H1 (cell line): ENCODE results near the gene B3GLCT. TPM values are rescaled to one million over a fixed set of nuclear protein-coding genes. Genes with fewer than 3 reads are reported as not detected.

Experiments
- CTCF ChIA-PET: fragments of 300-600 bp; sonication (Branson Sonifier 250); formaldehyde crosslinking; loops from one replicate; lab custom pipeline; 2021; ENCODE audit not compliant: partially characterized antibody; lab: Charles Lee
- POLR2A ChIA-PET: fragments of 300-600 bp; sonication (Branson Sonifier 250); formaldehyde crosslinking; loops from one replicate; lab custom pipeline; 2021; ENCODE audit warnings: inconsistent platforms; ENCODE audit not compliant: partially characterized antibody; lab: Charles Lee
- DNase-seq, 2 experiments: peaks; one replicate each; pipeline versions ENCODE4 v3.0.0 to v3.0.0-alpha.2; 2010 to 2022; ENCODE audit warnings: low spot score in 2 of 2, low read depth in 1 of 2, mixed read lengths in 1 of 2
- FAIRE-seq: peaks from 2 replicates; lab custom pipeline; 2011; peaks lifted over from hg19 to GRCh38; lab: Jason Lieb, UNC
- H2AFZ ChIP-seq: 2 replicates; pipeline ENCODE4 v1.8.1; 2012; ENCODE audit warnings: low read length, inconsistent platforms
- H2AK5ac ChIP-seq: 2 replicates; pipeline ENCODE4 v1.6.1; 2013; ENCODE audit warnings: low read depth, low read length
- H2BK120ac ChIP-seq: replicated peaks from 2 replicates; pipeline ENCODE3; 2013; ENCODE audit warnings: low read depth, low read length, inconsistent platforms
- H2BK12ac ChIP-seq: 2 replicates; pipeline ENCODE4 v1.6.1; 2013; ENCODE audit warnings: low read depth, low read length
- H2BK15ac ChIP-seq: 2 replicates; pipeline ENCODE4 v1.6.1; 2013; ENCODE audit warnings: low read length
- H2BK20ac ChIP-seq: 2 replicates; pipeline ENCODE4 v1.6.1; 2013; ENCODE audit warnings: low read length
- H2BK5ac ChIP-seq: 2 replicates; pipeline ENCODE4 v1.6.1; 2013; ENCODE audit warnings: low read depth, low read length
- H3K14ac ChIP-seq: 2 replicates; pipeline ENCODE4 v1.6.1; 2013; ENCODE audit warnings: inconsistent platforms; ENCODE audit not compliant: insufficient read length
- H3K18ac ChIP-seq: 2 replicates; pipeline ENCODE4 v1.6.1; 2013; ENCODE audit warnings: low read length; ENCODE audit errors: extremely low read depth
- H3K23ac ChIP-seq: 2 replicates; pipeline ENCODE4 v1.6.1; 2013; ENCODE audit warnings: inconsistent platforms; ENCODE audit not compliant: insufficient read length
- H3K23me2 ChIP-seq: 2 replicates; pipeline ENCODE4 v1.6.1; 2013; ENCODE audit warnings: low read depth, low read length
- H3K27ac ChIP-seq: 2 replicates; pipeline ENCODE4 v1.6.1; 2011; ENCODE audit warnings: low read depth, low read length, inconsistent platforms
- H3K27me3 ChIP-seq, 4 experiments: replicated peaks in 1 of 4; 1 replicate in 1 of 4; 2 replicates in 3 of 4; pipeline versions ENCODE4 v1.6.1 to v1.8.1; 2011 to 2013; ENCODE audit warnings: low read length in 3 of 4, mild to moderate bottlenecking in 3 of 4, inconsistent platforms in 2 of 4, mixed read lengths in 2 of 4, moderate library complexity in 1 of 4; ENCODE audit not compliant: control insufficient read depth in 3 of 4, insufficient read depth in 3 of 4; ENCODE audit errors: extremely low read depth in 1 of 4
- H3K36me3 ChIP-seq, 4 experiments: 2 replicates each; pipeline versions ENCODE4 v1.6.1 to v1.8.1; 2011 to 2013; ENCODE audit warnings: mild to moderate bottlenecking in 4 of 4, low read length in 3 of 4, moderate library complexity in 2 of 4, control low read depth in 1 of 4, inconsistent platforms in 1 of 4; ENCODE audit not compliant: insufficient read depth in 4 of 4, control insufficient read depth in 2 of 4
- H3K4ac ChIP-seq: replicated peaks from 2 replicates; pipeline ENCODE3; 2013; ENCODE audit warnings: low read length, low read depth, mixed read lengths, inconsistent platforms; ENCODE audit not compliant: insufficient read length
- H3K4me1 ChIP-seq, 4 experiments: replicated peaks in 1 of 4; 1 replicate in 1 of 4; 2 replicates in 3 of 4; pipeline versions ENCODE4 v1.6.1 to v1.8.1; 2011 to 2013; ENCODE audit warnings: low read length in 3 of 4, inconsistent platforms in 2 of 4, mixed read lengths in 1 of 4; ENCODE audit not compliant: insufficient read depth in 4 of 4, control insufficient read depth in 3 of 4
- H3K4me2 ChIP-seq, 2 experiments: 2 replicates each; pipeline versions ENCODE4 v1.6.1 to v1.8.1; 2011 to 2013; ENCODE audit warnings: low read depth in 2 of 2, low read length in 2 of 2, control low read depth in 1 of 2, inconsistent platforms in 1 of 2, mild to moderate bottlenecking in 1 of 2; ENCODE audit not compliant: insufficient read depth in 1 of 2
- H3K4me3 ChIP-seq, 4 experiments: fragments of 200-600, 300-600 bp in 1 of 4; sonication (generic), shearing (Covaris generic), sonication (Bioruptor Twin) in 1 of 4; 2 replicates each; pipeline versions ENCODE4 v1.5.1 to v1.8.1; 2011 to 2016; ENCODE audit warnings: low read length in 4 of 4, low read depth in 3 of 4, control low read depth in 2 of 4, inconsistent platforms in 2 of 4, mild to moderate bottlenecking in 2 of 4, mixed read lengths in 1 of 4, moderate library complexity in 1 of 4; ENCODE audit not compliant: insufficient read depth in 2 of 4; ENCODE audit errors: extremely low read depth in 1 of 4
- H3K56ac ChIP-seq: replicated peaks from 2 replicates; pipeline ENCODE3; 2013; ENCODE audit warnings: low read depth, mild to moderate bottlenecking, mixed read lengths, low read length, inconsistent platforms; ENCODE audit not compliant: insufficient read length
- H3K79me1 ChIP-seq: 2 replicates; pipeline ENCODE4 v1.6.1; 2013; ENCODE audit warnings: low read depth, low read length, control low read depth
- H3K79me2 ChIP-seq, 2 experiments: 2 replicates each; pipeline versions ENCODE4 v1.6.1 to v1.8.1; 2012 to 2013; ENCODE audit warnings: low read length in 2 of 2, mild to moderate bottlenecking in 2 of 2, inconsistent platforms in 1 of 2; ENCODE audit not compliant: insufficient read depth in 2 of 2, control insufficient read depth in 1 of 2
- H3K9ac ChIP-seq, 4 experiments: replicated peaks in 1 of 4; 1 replicate in 1 of 4; 2 replicates in 3 of 4; pipeline versions ENCODE4 v1.6.1 to v1.8.1; 2011 to 2013; ENCODE audit warnings: low read depth in 3 of 4, low read length in 3 of 4, control low read depth in 2 of 4, mild to moderate bottlenecking in 2 of 4, moderate library complexity in 2 of 4, inconsistent platforms in 1 of 4; ENCODE audit errors: extremely low read depth in 1 of 4
- H3K9me3 ChIP-seq, 2 experiments: 2 replicates each; pipeline versions ENCODE4 v1.6.1 to v1.8.1; 2012 to 2013; ENCODE audit warnings: mild to moderate bottlenecking in 2 of 2, moderate library complexity in 2 of 2, control low read depth in 1 of 2, inconsistent platforms in 1 of 2, low read depth in 1 of 2, low read length in 1 of 2, mixed read lengths in 1 of 2; ENCODE audit not compliant: insufficient read depth in 2 of 2
- H4K20me1 ChIP-seq, 2 experiments: replicated peaks in 1 of 2; 2 replicates each; pipeline versions ENCODE3 to v1.8.1; 2011 to 2013; ENCODE audit warnings: inconsistent platforms in 2 of 2, low read length in 2 of 2, mild to moderate bottlenecking in 1 of 2; ENCODE audit not compliant: insufficient read depth in 2 of 2, control insufficient read depth in 1 of 2
- H4K5ac ChIP-seq: 2 replicates; pipeline ENCODE4 v1.6.1; 2013; ENCODE audit warnings: low read length, low read depth, mixed read lengths, inconsistent platforms; ENCODE audit not compliant: insufficient read length
- H4K8ac ChIP-seq: 2 replicates; pipeline ENCODE4 v1.8.0; 2013; ENCODE audit warnings: mild to moderate bottlenecking, moderate library complexity, low read length, inconsistent platforms; ENCODE audit not compliant: insufficient read depth; ENCODE audit errors: extremely low read depth
- H4K91ac ChIP-seq: replicated peaks from 2 replicates; pipeline ENCODE3; 2013; ENCODE audit warnings: low read length, mixed read lengths, inconsistent platforms; ENCODE audit not compliant: insufficient read length
- CBX5 ChIP-seq: fragments of 300-800, 300-1000 bp; sonication (generic); IDR thresholded peaks from 2 replicates; pipeline ENCODE4 v1.7.1; 2016; ENCODE audit warnings: antibody characterized with exemption, low read length, low read depth
- CREB1 ChIP-seq: IDR thresholded peaks from 2 replicates; pipeline ENCODE4 v1.6.1; 2012; ENCODE audit warnings: inconsistent platforms
- HDAC2 ChIP-seq, 2 experiments: fragments of 300-600 bp in 1 of 2; sonication (generic) in 1 of 2; IDR thresholded peaks; 2 replicates each; pipeline ENCODE4 v1.6.1; 2011 to 2012; ENCODE audit warnings: low read depth in 2 of 2, low read length in 2 of 2, mild to moderate bottlenecking in 2 of 2, moderate library complexity in 2 of 2, borderline replicate concordance in 1 of 2, inconsistent platforms in 1 of 2
- SIN3A ChIP-seq, 2 experiments: IDR thresholded peaks in 1 of 2; conservative IDR thresholded peaks in 1 of 2; 2 replicates each; pipeline ENCODE4 v1.6.1; 2011 to 2012; ENCODE audit warnings: low read length in 2 of 2, improper control_type of control experiment in 1 of 2, low read depth in 1 of 2, mild to moderate bottlenecking in 1 of 2
- SP4 ChIP-seq: IDR thresholded peaks from 2 replicates; pipeline ENCODE4 v1.6.1; 2012; ENCODE audit warnings: low read length, inconsistent platforms
- TBP ChIP-seq: IDR thresholded peaks from 2 replicates; pipeline ENCODE4 v1.6.1; 2011; ENCODE audit warnings: low read depth, low read length, improper control_type of control experiment
- YY1 ChIP-seq: IDR thresholded peaks from 2 replicates; pipeline ENCODE4 v1.6.1; 2011; ENCODE audit warnings: low read depth, mild to moderate bottlenecking, low read length
- ZNF274 ChIP-seq: IDR thresholded peaks from 2 replicates; pipeline ENCODE4 v1.7.0; 2012; ENCODE audit warnings: low read length, borderline replicate concordance; ENCODE audit errors: extremely low read depth
- WGBS, 2 experiments: shearing (Covaris generic) in 1 of 2; methylation state at CpG; one replicate each; pipeline versions ENCODE4 v1.1.6 to v1.1.7; 2013 to 2015; ENCODE audit warnings: low lambda C conversion rate in 2 of 2, mixed read lengths in 2 of 2, inconsistent platforms in 1 of 2, low coverage in 1 of 2, missing lambda C conversion rate in 1 of 2; ENCODE audit not compliant: insufficient replicate concordance in 2 of 2, insufficient coverage in 1 of 2, insufficient read length in 1 of 2; ENCODE audit errors: extremely low coverage in 1 of 2, missing lambda C conversion rate in 1 of 2; 5-methylcytosine and 5-hydroxymethylcytosine counted together
- polyA plus RNA-seq, 7 experiments: library from polyadenylated mRNA; depleted of rRNA in 3 of 7; stranded (reverse) in 5 of 7; unstranded in 2 of 7; fragments of >200 nt in 5 of 7; fragments of 200-250 nt in 2 of 7; gene quantifications; 1 replicate in 5 of 7; 2 replicates in 1 of 7; 4 replicates in 1 of 7; pipeline versions ENCODE4 v1.2.1 to v1.2.3, GENCODE V29; 2011 to 2013; ENCODE audit warnings: missing spikeins in 2 of 7, mixed read lengths in 2 of 7
- total RNA-seq: library from RNA; stranded (reverse); fragmentation: NEBNext Ultra II Directional; extraction: Animal tissue kit (Norgen Biotek cat#: 25700); gene quantifications from 2 replicates; pipeline ENCODE4 v1.2.1, GENCODE V29; 2021

The B3GLCT gene
- total and polyA plus RNA-seq, 2 of the 8 experiments (the other 6 are each of a cell fraction or from before 2014, with no cell fraction given): 1.5 to 4.1 TPM

- DNase-seq (no peak), FAIRE-seq (no peak)
- H3K56ac ChIP-seq: no peak overlapping the region
- H3K4me3 ChIP-seq: no peak overlapping the region
- H4K91ac ChIP-seq: no peak overlapping the region
- H3K27me3 ChIP-seq: no peaks in the 10 kb centered on the region
- H3K14ac ChIP-seq: no peak overlapping the region
- no peak overlapping the region for H2AK5ac ChIP-seq
- H3K9me3 ChIP-seq: no peaks in the 10 kb centered on the region
- no peak overlapping the region for H3K4ac ChIP-seq
- H4K5ac ChIP-seq: no peak overlapping the region
- H4K8ac ChIP-seq: no peak overlapping the region
- H3K9ac ChIP-seq: no peak overlapping the region
- H3K79me2 ChIP-seq: no peaks in the 10 kb centered on the region
- no peak overlapping the region for H2BK120ac ChIP-seq
- H3K36me3 ChIP-seq: no peaks in the 10 kb centered on the region
- H3K23ac ChIP-seq: no peak overlapping the region
- H2AFZ ChIP-seq: no peak overlapping the region
- H4K20me1 ChIP-seq: no peaks in the 10 kb centered on the region
- CTCF ChIA-PET: interaction anchor here (0.8 to 6.8 kb wide), 6 partner anchors 10 to 561 kb away, joined by 3 to 63 read pairs (median 3); no protein-coding TSS in a partner anchor
- no peak overlapping the region for H2BK20ac ChIP-seq
- no peaks in the 10 kb centered on the region for H3K4me1 ChIP-seq
- no peak overlapping the region for H2BK15ac ChIP-seq
- H3K27ac ChIP-seq: no peak overlapping the region
- H3K23me2 ChIP-seq: no peaks in the 10 kb centered on the region; the same call in 1 of the 2 replicates
- WGBS, 2 experiments: 89% methylated on average over 5 of the region's 6 CpGs; no CpG with 5 or more reads in 1 of the 2 experiments
- no peak overlapping the region for H2BK12ac ChIP-seq
- no peak overlapping the region for H3K18ac ChIP-seq
- POLR2A ChIA-PET: no interaction called here
- no peak overlapping the region for H2BK5ac ChIP-seq
- no peaks in the 10 kb centered on the region for H3K79me1 ChIP-seq
- H3K4me2 ChIP-seq: no peak overlapping the region
- no peak for TF ChIP-seq SP4
- TF ChIP-seq SIN3A (conservative IDR thresholded peaks at IDR 0.05 in 1 of 2, IDR thresholded peaks at IDR 0.05 in 1 of 2; ENCODE audit: low read depth in 1 of 2, low read length in 2 of 2): no peak
- no peak for TF ChIP-seq ZNF274
- TF ChIP-seq TBP: no peak
- no peak for TF ChIP-seq CBX5
- no peak for TF ChIP-seq HDAC2 (IDR thresholded peaks at IDR 0.05; ENCODE audit: borderline replicate concordance in 1 of 2, low read depth in 2 of 2, low read length in 2 of 2)
- no peak for TF ChIP-seq YY1
- no peak for TF ChIP-seq CREB1
These were observed 47.1 kb downstream of the B3GLCT start for GRCh38 chr13:31246918-31247317.
